ENCODE measurements around the gene ELL. TPM values are rescaled to one million over a fixed set of nuclear protein-coding genes. Genes with fewer than 3 reads are reported as not detected.

ELL gene
- polyA plus RNA-seq, 4 donors = 8.6 to 12.2 (median 10.4) TPM

DNA sequence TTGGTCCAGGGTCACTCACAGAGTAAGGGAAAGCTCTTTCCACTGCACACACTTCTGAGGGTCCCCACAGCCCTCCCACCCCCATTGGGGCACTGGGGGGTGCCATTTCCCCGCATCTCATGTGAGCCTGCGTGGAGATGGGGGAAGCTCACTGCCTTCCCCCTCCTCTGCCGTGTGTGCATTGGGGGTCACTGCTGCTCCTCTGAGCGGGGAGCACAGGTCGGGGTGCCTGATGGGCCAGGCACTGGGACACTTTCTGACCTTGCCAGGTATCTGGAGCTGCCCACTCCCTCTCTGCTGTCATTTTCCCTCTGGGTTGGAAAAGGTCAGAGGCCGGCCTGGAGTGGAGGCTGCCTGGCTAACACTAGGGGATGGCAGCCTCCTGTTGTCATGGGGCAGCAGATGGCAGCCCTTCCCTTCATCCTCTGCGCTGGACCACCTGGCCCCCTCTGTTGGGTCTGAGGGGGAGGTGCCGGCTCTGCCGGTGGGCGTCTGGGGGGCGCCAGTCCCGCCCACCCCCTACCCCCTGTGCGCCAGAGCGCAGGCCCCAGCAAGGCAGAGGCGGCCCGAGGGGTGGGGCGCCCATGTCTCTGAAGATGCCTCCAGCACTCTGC is 93.6 kb downstream of the ELL start:
- peak overlapping the region in 2 of 3 donors; percentile 69 to 78 for H3K27ac ChIP-seq (ENCODE audit: low read depth in 1 of 3, low read length in 2 of 3)
- DNase-seq (no peak), FAIRE-seq (no peak)
- H3K36me3 ChIP-seq (ENCODE audit: control insufficient read depth in 3 of 3, insufficient read depth in 2 of 3, low read depth in 1 of 3, low read length in 3 of 3) = peaks cover 0 to 93% (median 0%) of the 10 kb centered on the region in 3 donors
- 70 to 91% (median 81%) methylated on average over 16 to 17 of the region's 17 CpGs for WGBS, 3 donors
- peaks cover 0 to 43% (median 0%) of the 10 kb centered on the region in 3 donors for H3K4me1 ChIP-seq (ENCODE audit: control insufficient read depth in 3 of 3, insufficient read depth in 2 of 3, low read depth in 1 of 3, low read length in 2 of 3)
- H3K4me3 ChIP-seq (ENCODE audit: low read depth in 1 of 3, low read length in 3 of 3) = no peak overlapping the region
- H3K27me3 ChIP-seq (ENCODE audit: control insufficient read depth in 3 of 3, insufficient read depth in 3 of 3, low read length in 3 of 3) = no peaks in the 10 kb centered on the region
- H3K9me3 ChIP-seq (ENCODE audit: control insufficient read depth in 2 of 2, insufficient read depth in 1 of 2, low read depth in 1 of 2, low read length in 1 of 2) = no peaks in the 10 kb centered on the region

DNA sequence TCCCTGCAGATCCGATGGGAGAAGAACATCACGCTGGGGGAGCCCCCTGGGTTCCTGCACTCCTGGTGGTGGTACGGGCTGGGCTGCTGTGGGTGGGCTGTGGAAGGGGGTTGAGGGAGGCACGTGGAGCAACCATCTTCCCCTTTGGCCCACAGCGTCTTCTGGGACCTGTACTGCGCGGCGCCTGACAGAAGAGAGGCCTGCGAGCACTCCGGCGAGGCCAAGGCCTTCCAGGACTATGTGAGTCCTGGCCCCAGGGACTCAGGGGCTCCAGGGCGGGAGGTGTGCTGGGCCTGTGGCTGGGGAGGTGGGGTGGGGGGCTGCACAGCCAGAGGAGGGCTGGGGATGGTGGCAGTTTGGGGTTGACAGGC is 94.1 kb downstream of the ELL start:
- DNase-seq = no peak
- H3K36me3 ChIP-seq (ENCODE audit: control insufficient read depth in 3 of 3, insufficient read depth in 2 of 3, low read depth in 1 of 3, low read length in 3 of 3) = peaks cover 0 to 93% (median 0%) of the 10 kb centered on the region in 3 donors
- WGBS, 3 donors = 90 to 94% (median 91%) methylated on average over 12 of the region's 12 CpGs
- H3K4me1 ChIP-seq (ENCODE audit: control insufficient read depth in 3 of 3, insufficient read depth in 2 of 3, low read depth in 1 of 3, low read length in 2 of 3) = peaks cover 0 to 46% (median 0%) of the 10 kb centered on the region in 3 donors
- H3K27ac ChIP-seq (ENCODE audit: low read depth in 1 of 3, low read length in 2 of 3) = no peak overlapping the region
- FAIRE-seq = no peak
- no peaks in the 10 kb centered on the region for H3K27me3 ChIP-seq (ENCODE audit: control insufficient read depth in 3 of 3, insufficient read depth in 3 of 3, low read length in 3 of 3)
- H3K9me3 ChIP-seq (ENCODE audit: control insufficient read depth in 2 of 2, insufficient read depth in 1 of 2, low read depth in 1 of 2, low read length in 1 of 2) = no peaks in the 10 kb centered on the region
- no peak overlapping the region for H3K4me3 ChIP-seq (ENCODE audit: low read depth in 1 of 3, low read length in 3 of 3)

DNA sequence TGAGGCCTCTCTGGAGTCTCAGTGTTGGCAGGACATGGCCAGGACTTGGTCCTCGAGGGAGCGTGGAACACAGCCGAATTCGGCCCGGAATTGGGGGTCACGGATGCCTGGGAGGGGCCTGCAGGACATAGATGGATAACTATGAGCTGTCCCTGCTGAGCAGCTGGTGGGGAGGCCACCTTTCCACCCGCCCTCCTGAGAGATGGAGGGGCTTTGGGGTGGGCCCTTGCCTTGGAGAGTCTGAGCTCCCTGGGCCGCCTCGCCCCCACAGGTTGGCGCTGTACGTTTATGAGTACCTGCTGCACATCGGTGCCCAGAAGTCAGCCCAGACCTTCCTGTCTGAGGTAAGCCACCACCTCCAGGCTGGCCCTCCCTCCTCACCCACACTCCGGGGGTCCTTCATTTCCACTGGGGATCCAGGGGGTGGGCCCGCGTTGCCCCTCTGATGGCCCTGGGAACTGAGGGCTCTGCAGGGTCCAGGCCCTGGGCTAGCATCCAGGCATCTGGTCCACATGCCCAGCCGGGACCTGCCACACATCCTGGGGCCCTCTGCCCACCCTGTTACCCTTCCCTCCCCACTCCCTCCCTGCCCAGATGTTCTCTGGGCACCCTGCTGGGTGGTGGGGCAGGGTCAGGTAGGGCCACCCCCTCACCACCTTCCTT is 94.7 kb downstream of the ELL start:
- Histone ChIP-seq H3K27me3 (ENCODE audit: control insufficient read depth in 3 of 3, insufficient read depth in 3 of 3, low read length in 3 of 3) (no peaks in the 10 kb centered on the region), H3K36me3 (ENCODE audit: control insufficient read depth in 3 of 3, insufficient read depth in 2 of 3, low read depth in 1 of 3, low read length in 3 of 3) (peaks cover 0 to 93% (median 0%) of the 10 kb centered on the region in 3 donors), H3K9me3 (ENCODE audit: control insufficient read depth in 2 of 2, insufficient read depth in 1 of 2, low read depth in 1 of 2, low read length in 1 of 2) (no peaks in the 10 kb centered on the region), H3K4me3 (ENCODE audit: low read depth in 1 of 3, low read length in 3 of 3) (no peak overlapping the region), H3K4me1 (ENCODE audit: control insufficient read depth in 3 of 3, insufficient read depth in 2 of 3, low read depth in 1 of 3, low read length in 2 of 3) (peaks cover 0 to 48% (median 0%) of the 10 kb centered on the region in 3 donors), H3K27ac (ENCODE audit: low read depth in 1 of 3, low read length in 2 of 3) (no peak overlapping the region)
- FAIRE-seq = no peak
- DNase-seq = no peak
- 77 to 84% (median 81%) methylated on average over 13 to 16 of the region's 16 CpGs for WGBS, 3 donors

DNA sequence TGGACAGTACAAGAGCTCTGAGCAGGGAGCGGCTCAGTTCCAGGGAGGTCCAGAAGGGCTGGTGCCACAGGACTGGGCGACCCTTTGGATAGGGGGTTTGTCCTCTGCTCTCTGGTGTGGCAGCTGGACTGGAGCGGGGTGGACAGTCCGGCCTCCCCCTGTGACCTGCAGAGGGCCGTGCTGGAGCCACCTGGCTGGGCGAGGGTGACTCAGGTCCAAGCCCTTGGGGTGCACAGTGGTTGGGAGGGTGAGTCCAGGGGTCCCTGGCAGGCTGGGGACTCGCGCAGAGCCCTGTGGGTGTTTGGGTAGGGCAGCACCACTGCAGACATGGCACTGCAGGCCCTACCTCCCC is 95.5 kb downstream of the ELL start:
- 81 to 87% (median 87%) methylated on average over 8 of the region's 8 CpGs for WGBS, 3 donors
- FAIRE-seq = no peak

DNA sequence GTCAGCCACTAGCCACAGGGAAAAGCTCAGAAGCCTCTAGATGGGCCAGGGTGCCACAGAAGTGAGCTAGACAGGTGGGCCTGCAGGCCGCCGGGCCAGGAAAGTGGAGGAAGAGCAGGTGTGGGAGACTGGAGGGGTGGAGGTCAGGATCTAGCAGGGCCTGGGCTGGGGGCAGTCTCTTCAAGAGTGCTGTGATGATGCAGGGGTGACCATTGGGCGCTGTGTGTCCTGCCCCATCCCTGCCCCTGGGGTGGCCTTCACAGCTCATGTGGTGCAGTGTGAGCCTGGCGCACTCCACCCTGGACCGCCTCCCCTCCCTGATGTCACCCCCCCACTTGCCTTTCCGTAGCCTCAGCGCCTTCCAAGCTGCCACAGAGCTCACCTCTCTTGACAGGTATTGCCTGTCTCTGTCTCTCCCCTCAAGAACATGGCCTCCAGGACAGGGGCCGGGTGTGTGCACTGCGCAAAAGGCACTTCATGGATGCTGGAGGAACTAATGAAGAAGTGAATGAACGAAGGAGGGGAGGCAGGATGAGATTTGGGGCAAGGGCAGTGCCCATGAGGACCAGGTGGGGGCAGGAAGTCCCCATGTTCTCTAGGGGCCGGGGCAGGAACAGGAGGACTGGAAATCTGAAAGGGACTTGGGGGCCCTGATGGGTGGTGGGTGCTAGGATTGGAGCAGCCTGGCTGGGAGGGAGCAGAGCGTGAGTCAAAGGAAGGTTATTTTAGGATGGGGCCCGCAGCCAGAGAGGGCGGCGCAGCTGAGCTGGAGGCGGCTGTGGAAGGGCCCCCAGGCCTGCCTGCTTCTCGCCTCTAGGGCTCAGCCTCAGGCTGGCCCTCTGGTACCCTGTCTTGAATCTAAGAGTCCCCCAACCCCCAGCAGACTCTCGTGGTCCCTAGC is 96.1 kb downstream of the ELL start:
- DNase-seq = no peak
- Histone ChIP-seq H3K9me3 (ENCODE audit: control insufficient read depth in 2 of 2, insufficient read depth in 1 of 2, low read depth in 1 of 2, low read length in 1 of 2) (no peaks in the 10 kb centered on the region), H3K4me3 (ENCODE audit: low read depth in 1 of 3, low read length in 3 of 3) (no peak overlapping the region), H3K36me3 (ENCODE audit: control insufficient read depth in 3 of 3, insufficient read depth in 2 of 3, low read depth in 1 of 3, low read length in 3 of 3) (peaks cover 0 to 87% (median 0%) of the 10 kb centered on the region in 3 donors), H3K27me3 (ENCODE audit: control insufficient read depth in 3 of 3, insufficient read depth in 3 of 3, low read length in 3 of 3) (no peaks in the 10 kb centered on the region), H3K4me1 (ENCODE audit: control insufficient read depth in 3 of 3, insufficient read depth in 2 of 3, low read depth in 1 of 3, low read length in 2 of 3) (peaks cover 0 to 62% (median 0%) of the 10 kb centered on the region in 3 donors), H3K27ac (ENCODE audit: low read depth in 1 of 3, low read length in 2 of 3) (peak overlapping the region in 1 of 3 donors; percentile 43)
- 61 to 83% (median 77%) methylated on average over 13 to 18 of the region's 18 CpGs for WGBS, 3 donors
- FAIRE-seq = no peak

More for the DNA sequence above, 95.5 kb downstream of the ELL start:
- Histone ChIP-seq H3K36me3 (ENCODE audit: control insufficient read depth in 3 of 3, insufficient read depth in 2 of 3, low read depth in 1 of 3, low read length in 3 of 3) (peaks cover 0 to 89% (median 0%) of the 10 kb centered on the region in 3 donors), H3K27me3 (ENCODE audit: control insufficient read depth in 3 of 3, insufficient read depth in 3 of 3, low read length in 3 of 3) (no peaks in the 10 kb centered on the region), H3K4me3 (ENCODE audit: low read depth in 1 of 3, low read length in 3 of 3) (no peak overlapping the region), H3K4me1 (ENCODE audit: control insufficient read depth in 3 of 3, insufficient read depth in 2 of 3, low read depth in 1 of 3, low read length in 2 of 3) (peaks cover 0 to 56% (median 0%) of the 10 kb centered on the region in 3 donors), H3K27ac (ENCODE audit: low read depth in 1 of 3, low read length in 2 of 3) (peak overlapping the region in 1 of 3 donors; percentile 43), H3K9me3 (ENCODE audit: control insufficient read depth in 2 of 2, insufficient read depth in 1 of 2, low read depth in 1 of 2, low read length in 1 of 2) (no peaks in the 10 kb centered on the region)
- no peak for DNase-seq

DNA sequence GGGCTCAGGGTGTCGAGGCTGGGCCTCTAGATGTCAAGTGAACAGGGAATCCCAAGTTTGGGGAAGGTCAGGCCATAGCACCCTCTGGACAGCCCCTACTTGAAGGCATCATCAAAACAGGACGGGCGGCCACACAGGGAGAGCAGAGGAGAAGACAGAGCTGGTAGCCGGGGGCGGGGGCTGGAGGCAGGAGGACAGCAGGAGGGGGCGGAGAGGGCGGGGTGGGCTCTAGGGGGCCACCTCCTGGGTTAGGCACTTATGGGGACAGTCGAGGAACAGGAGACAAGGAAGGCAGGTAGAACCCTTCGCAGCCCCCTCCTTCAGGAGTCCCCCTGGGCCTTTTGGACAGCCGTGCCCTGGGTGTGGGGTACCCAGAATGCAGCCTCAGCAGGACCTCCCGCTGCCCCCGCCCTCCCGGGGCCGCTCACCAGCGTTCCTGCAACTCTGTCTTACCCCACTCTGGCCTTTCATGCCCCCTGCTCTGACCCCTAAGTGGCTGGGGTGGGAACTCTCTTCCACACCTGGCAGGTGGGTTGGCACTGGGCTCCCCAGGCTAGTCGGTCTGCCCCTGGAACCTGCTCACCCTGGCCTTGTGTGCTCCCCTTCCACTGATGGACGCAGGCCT is 96.9 kb downstream of the ELL start:
- Histone ChIP-seq H3K4me3 (ENCODE audit: low read depth in 1 of 3, low read length in 3 of 3) (no peak overlapping the region), H3K9me3 (ENCODE audit: control insufficient read depth in 2 of 2, insufficient read depth in 1 of 2, low read depth in 1 of 2, low read length in 1 of 2) (no peaks in the 10 kb centered on the region), H3K36me3 (ENCODE audit: control insufficient read depth in 3 of 3, insufficient read depth in 2 of 3, low read depth in 1 of 3, low read length in 3 of 3) (peaks cover 0 to 80% (median 0%) of the 10 kb centered on the region in 3 donors), H3K27ac (ENCODE audit: low read depth in 1 of 3, low read length in 2 of 3) (peak overlapping the region in 1 of 3 donors; percentile 43), H3K27me3 (ENCODE audit: control insufficient read depth in 3 of 3, insufficient read depth in 3 of 3, low read length in 3 of 3) (no peaks in the 10 kb centered on the region), H3K4me1 (ENCODE audit: control insufficient read depth in 3 of 3, insufficient read depth in 2 of 3, low read depth in 1 of 3, low read length in 2 of 3) (peaks cover 0 to 60% (median 0%) of the 10 kb centered on the region in 3 donors)
- FAIRE-seq (no peak), DNase-seq (no peak)
- 82 to 89% (median 84%) methylated on average over 16 to 17 of the region's 17 CpGs for WGBS, 3 donors

DNA sequence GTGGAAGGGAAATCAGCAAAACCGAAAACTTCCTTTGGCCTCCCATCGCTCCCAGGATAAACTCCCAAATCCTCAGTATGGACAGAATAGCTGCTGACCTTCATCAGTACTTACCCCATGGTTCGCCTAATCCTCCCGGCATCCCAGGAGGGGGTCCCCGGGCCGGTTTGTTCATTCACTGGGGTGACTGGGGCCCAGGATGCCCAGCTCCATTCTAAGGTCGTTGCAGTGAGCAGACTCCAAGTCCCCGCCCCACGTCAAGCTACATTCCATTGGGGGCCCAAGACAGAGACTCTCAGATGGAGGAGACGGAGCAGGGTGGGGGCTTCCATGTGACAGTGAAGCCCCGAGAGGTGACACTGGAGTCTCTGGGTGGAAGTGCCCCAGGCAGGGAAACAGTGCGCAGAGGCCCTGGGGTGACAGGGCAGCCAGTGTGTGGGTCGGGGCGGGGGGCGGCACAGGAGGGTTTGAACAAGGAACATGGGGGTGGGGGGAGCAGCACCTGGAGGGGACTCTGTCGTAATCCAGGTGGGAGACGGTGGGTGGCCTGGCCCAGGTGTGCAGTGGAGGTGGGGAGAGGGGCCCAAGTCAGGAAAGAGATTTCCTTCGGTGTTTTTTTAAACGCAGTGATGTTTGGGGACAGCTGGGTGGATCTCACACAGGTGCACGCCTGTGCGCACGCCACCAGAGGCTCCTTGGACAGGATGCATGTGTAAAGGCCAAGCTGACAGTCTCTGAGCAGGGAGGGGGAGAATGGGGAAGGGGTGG is 97.6 kb downstream of the ELL start:
- peak overlapping the region in 2 of 3 donors; percentile 8 to 32 for H3K27ac ChIP-seq (ENCODE audit: low read depth in 1 of 3, low read length in 2 of 3)
- H3K9me3 ChIP-seq (ENCODE audit: control insufficient read depth in 2 of 2, insufficient read depth in 1 of 2, low read depth in 1 of 2, low read length in 1 of 2) = no peaks in the 10 kb centered on the region
- peaks cover 0 to 73% (median 0%) of the 10 kb centered on the region in 3 donors for H3K36me3 ChIP-seq (ENCODE audit: control insufficient read depth in 3 of 3, insufficient read depth in 2 of 3, low read depth in 1 of 3, low read length in 3 of 3)
- H3K4me1 ChIP-seq (ENCODE audit: control insufficient read depth in 3 of 3, insufficient read depth in 2 of 3, low read depth in 1 of 3, low read length in 2 of 3) = peaks cover 0 to 54% (median 0%) of the 10 kb centered on the region in 3 donors
- no peak overlapping the region for H3K4me3 ChIP-seq (ENCODE audit: low read depth in 1 of 3, low read length in 3 of 3)
- no peak for FAIRE-seq
- DNase-seq = no peak
- WGBS, 3 donors = 70 to 84% (median 80%) methylated on average over 22 of the region's 22 CpGs
- H3K27me3 ChIP-seq (ENCODE audit: control insufficient read depth in 3 of 3, insufficient read depth in 3 of 3, low read length in 3 of 3) = no peaks in the 10 kb centered on the region

Measured in small intestine (tissue), 7 donors.